Adrenal gland (tissue), 5 donors: ENCODE data around the gene IL34.

Experiments used
- CTCF ChIP-seq, 6 experiments: fragments of 450-650 bp in 4 of 6; fragments of 200-600 bp in 2 of 6; sonication (generic) in 1 of 6; IDR thresholded peaks; 1 replicate in 5 of 6; 2 replicates in 1 of 6; pipeline versions ENCODE4 v1.5.1 to v1.8.0; 2016 to 2021; ENCODE audit warnings: antibody characterized with exemption in 6 of 6, mild to moderate bottlenecking in 2 of 6, moderate library complexity in 1 of 6
- POLR2A ChIP-seq, 2 donors: fragments of 450-650 bp; IDR thresholded peaks; one replicate each; pipeline ENCODE4 v1.6.1; 2017; ENCODE audit warnings: antibody characterized with exemption in 2 of 2, mild to moderate bottlenecking in 2 of 2, moderate library complexity in 1 of 2
- donor health status: DM: no; HTN: no; CAD: no.

DNA sequence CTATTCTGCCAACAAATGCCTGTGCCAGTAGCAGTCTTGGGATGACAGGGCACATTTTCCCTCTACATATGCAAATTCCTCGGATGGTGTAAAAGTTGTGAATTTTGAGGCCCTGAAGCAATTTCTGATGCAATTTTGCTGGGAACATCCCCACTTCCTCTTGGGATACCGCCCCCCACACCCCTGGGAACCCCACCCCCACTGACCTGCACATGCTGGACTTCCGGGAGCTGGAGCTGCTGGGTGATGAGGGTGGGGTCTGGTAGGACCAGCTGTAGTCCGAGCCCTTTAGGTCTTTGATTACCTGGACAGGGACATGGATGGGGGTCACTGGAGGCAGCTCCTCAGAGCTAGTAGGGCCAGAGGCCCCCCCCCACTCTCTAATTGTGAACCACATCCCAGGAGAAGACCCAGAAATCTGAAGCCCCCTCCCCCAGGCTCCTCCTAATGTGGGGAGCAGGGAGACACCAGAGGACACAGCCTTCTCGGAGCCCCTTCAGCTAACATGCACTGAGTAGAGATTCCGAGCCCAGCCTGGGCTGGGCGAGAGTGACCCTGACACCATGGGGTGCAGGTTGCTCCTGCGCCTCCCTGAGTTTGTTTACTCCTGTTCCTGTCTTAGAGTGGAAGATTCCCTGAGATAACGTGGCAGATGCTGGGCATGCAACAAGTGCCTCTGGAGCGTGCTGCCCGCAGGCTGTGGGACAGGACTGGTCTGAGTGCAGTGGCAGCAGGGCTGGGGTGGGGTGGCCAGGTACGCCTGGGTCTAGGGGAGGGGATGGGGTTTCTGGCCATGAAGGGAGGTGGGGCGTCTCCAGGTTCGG, 30.5 kb downstream of the IL34 start:
- no peak for TF ChIP-seq CTCF (IDR thresholded peaks at IDR 0.05)
- no peak for TF ChIP-seq POLR2A (IDR thresholded peaks at IDR 0.05)
